ENCODE data around the gene NLRP11. TPM values are rescaled to one million over a fixed set of nuclear protein-coding genes. Genes with fewer than 3 reads are reported as not detected.

The NLRP11 gene
- total RNA-seq, 1 experiment from 2014 or later: not detected

GRCh38 chr19:55813906-55814305 is 17.9 kb downstream of the NLRP11 start (continued):
- TF ChIP-seq ARID4B (CRISPR knock-in tag; IDR thresholded peaks at IDR 0.05; ENCODE audit: borderline replicate concordance) (no peak), SP1 (CRISPR knock-in tag; conservative IDR thresholded peaks at IDR 0.05) (no peak), ZNF281 (CRISPR knock-in tag; IDR thresholded peaks at IDR 0.05) (no peak), ETV6 (CRISPR knock-in tag; IDR thresholded peaks at IDR 0.05) (no peak), ZNF121 (CRISPR knock-in tag; IDR thresholded peaks at IDR 0.05) (no peak), CBFB (CRISPR knock-in tag; IDR thresholded peaks at IDR 0.05; ENCODE audit: low read depth) (no peak)

- Mint-ChIP-seq H3K27me3 (ENCODE audit: low read depth) (peaks cover 24% of the 10 kb centered on the region), H3K9me3 (peaks cover 94% of the 10 kb centered on the region), H3K27ac (no peak overlapping the region), H3K36me3 (peaks cover 77% of the 10 kb centered on the region), H3K4me1 (no peaks in the 10 kb centered on the region), H3K4me3 (no peak overlapping the region)
- POLR2A ChIA-PET: no interaction called here
- no peak for ATAC-seq
- no peak for TF ChIP-seq IRF2 (CRISPR knock-in tag; IDR thresholded peaks at IDR 0.05; ENCODE audit: borderline replicate concordance, low read depth)
- DNase-seq (ENCODE audit: low spot score): no peak
- CTCF ChIA-PET: no interaction called here
Observed at GRCh38 chr19:55812449-55812848, 19.4 kb downstream of the NLRP11 start.

- peaks cover 94% of the 10 kb centered on the region for H3K9me3 Mint-ChIP-seq
- TF ChIP-seq RELA (CRISPR knock-in tag; IDR thresholded peaks at IDR 0.05; ENCODE audit: borderline replicate concordance) (no peak), ESRRA (CRISPR knock-in tag; IDR thresholded peaks at IDR 0.05; ENCODE audit: borderline replicate concordance) (no peak), NR3C1 (CRISPR knock-in tag; conservative IDR thresholded peaks at IDR 0.05; ENCODE audit: low read depth) (no peak), SMAD4 (CRISPR knock-in tag; IDR thresholded peaks at IDR 0.05) (no peak), ZSCAN18 (CRISPR knock-in tag; IDR thresholded peaks at IDR 0.05) (no peak), PRDM15 (CRISPR knock-in tag; IDR thresholded peaks at IDR 0.05) (no peak), CBFB (CRISPR knock-in tag; IDR thresholded peaks at IDR 0.05; ENCODE audit: low read depth) (no peak), AFF4 (CRISPR knock-in tag; IDR thresholded peaks at IDR 0.05; ENCODE audit: borderline replicate concordance) (no peak), ZNF232 (CRISPR knock-in tag; IDR thresholded peaks at IDR 0.05) (no peak), ZNF317 (CRISPR knock-in tag; IDR thresholded peaks at IDR 0.05; ENCODE audit: borderline replicate concordance, low read depth) (no peak), ZNF416 (CRISPR knock-in tag; IDR thresholded peaks at IDR 0.05) (no peak)
Observed at GRCh38 chr19:55811340-55811739, 20.5 kb downstream of the NLRP11 start.

More at GRCh38 chr19:55811340-55811739, 20.5 kb downstream of the NLRP11 start:
- H3K4me3 Mint-ChIP-seq: no peak overlapping the region
- H3K36me3 Mint-ChIP-seq: peaks cover 78% of the 10 kb centered on the region
- DNase-seq (ENCODE audit: low spot score): no peak
- H3K27ac Mint-ChIP-seq: no peak overlapping the region
- ChIA-PET POLR2A (no interaction called here), CTCF (no interaction called here)
- no peaks in the 10 kb centered on the region for H3K4me1 Mint-ChIP-seq
- H3K27me3 Mint-ChIP-seq (ENCODE audit: low read depth): peaks cover 31% of the 10 kb centered on the region
- ATAC-seq: no peak

All from WTC11 (cell line).